HG03442 (cell line): ENCODE data around the gene NOD1.
"Not testable (repeated sequence)": the region's sequence is repeated elsewhere in the genome, so short reads cannot be mapped to it uniquely, and the experiment has no call there.

Source experiments
- ATAC-seq: cut with Tn5 transposase; IDR thresholded peaks from one replicate; pipeline ENCODE4 v1.9.1; 2021; ENCODE audit warnings: mild to moderate bottlenecking, moderate library complexity; ENCODE audit not compliant: unreplicated experiment

The NOD1 gene

DNA sequence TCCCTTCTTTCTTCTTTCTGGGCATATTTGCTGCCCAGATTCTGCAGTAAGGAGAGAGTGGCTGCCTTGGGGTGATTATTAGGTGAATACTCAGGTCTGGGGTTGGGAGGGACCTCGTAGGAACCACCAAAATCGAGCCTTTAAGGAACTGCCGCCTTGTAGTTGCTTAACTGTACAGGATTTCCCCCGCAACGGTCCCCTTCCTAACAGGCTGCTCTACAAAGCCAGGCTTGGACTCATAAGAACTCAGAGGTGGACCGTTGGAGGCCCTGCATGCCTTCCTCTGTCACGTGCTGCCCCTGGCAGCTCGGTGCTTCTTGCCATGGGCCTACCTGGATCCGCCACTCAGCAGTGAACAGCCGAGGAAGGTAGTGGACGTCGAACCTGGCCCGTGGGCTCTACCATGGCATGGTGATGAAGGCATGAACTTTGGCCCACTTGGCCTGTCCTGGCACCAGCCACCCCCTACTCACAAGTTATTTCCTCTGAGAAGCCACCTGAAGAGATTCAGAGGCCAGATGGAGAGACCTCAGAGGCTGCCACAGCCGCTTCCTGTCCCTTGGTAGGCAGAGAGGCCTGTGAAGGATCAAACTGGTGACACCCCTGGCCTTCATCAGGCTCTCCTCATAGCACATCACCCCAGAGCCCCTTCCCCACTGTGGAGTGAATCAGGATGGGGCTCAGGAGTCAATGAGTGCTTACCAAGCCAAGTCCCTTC, 54.6 kb downstream of the NOD1 start:
- ATAC-seq: no peak

DNA sequence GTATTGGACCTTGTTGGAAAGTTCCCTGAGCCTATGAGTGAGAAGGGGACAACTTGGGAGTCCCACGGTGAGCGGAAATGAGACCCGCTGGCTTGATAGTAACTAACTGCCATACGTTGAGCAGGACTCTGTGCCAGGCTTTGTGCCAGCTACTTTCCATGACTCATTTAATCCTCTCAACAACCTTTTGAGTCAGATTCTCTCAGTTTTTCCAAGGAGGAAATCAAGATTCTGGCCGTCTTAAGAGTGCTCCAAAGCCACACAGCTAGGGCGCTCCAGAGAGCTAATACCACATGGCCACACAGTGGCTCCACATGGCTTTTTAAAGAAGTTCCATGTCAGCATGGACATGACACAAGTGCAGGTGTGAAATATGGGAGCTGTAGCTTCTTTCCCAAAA, 55.7 kb downstream of the NOD1 start:
- ATAC-seq: no peak

DNA sequence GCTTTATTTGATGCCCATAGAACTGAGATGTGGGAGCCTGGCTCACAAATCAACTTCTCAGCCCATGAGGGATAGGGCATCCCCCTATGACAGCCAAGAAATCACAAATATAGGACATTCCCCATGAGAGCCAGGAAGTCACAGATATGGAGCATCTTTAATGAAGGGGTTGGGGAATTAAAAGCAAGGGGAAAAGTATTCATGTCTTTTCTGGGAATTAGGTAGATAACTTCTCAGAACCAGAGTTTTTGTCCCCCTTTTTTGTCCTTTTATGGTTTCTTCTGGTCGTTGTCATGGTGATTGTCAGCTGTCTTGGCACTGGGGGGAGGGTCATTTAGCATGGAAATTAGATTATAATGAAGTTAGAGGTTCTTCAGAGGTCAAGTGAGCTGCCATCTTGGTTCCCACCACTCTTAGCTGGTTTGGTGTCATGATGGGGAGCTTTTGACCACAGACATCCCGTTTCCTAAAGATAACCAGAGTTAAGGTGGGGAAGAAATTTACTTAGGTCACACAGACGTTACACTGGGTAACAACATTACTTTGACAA, 56.9 kb downstream of the NOD1 start:
- ATAC-seq: no peak

DNA sequence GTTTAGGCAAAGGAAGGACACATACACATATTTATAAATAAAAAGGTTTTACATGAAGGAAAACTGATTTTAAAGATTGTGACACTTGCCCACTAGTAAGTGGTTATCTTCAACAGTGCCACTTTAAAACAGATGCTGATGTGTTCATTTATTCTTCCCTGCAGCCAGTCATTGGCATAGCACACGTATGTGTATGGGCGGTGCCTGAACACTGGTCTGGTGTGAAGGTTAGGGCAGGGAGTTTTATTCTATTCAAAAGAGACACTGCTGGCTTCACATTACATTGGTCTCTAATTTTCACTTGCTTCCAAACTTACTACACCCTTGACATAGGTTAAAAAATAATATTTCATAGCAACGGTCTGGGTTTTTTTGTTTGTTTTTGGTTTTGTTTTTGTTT, 57.9 kb downstream of the NOD1 start:
- no peak for ATAC-seq

DNA sequence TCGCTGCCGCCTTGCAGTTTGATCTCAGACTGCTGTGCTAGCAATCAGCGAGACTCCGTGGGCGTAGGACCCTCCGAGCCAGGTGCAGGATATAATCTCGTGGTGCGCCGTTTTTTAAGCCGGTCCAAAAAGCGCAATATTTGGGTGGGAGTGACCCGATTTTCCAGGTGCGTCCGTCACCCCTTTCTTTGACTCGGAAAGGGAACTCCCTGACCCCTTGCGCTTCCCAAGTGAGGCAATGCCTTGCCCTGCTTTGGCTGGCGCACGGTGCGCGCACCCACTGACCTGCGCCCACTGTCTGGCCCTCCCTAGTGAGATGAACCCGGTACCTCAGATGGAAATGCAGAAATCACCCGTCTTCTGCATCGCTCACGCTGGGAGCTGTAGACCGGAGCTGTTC, 58.5 kb downstream of the NOD1 start:
- not testable (repeated sequence) for ATAC-seq

DNA sequence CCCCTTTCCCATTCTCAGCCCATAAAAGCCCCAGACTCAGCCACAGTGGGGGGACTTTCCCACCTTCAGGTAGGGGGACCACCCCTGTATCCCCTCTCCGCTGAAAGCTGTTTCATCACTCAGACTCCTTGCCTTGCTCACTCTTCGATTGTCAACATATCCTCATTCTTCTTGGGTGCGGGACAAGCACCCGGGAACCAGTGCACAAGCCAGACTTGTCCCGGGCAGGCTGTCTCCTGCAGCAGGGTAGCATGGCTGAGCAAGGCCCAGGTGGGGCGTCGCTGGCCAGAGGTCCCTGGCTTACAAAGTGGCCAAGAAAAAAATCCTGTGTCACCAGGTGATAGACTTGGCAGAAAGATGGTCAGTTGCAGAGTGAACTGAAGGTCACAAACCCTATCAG, 64.7 kb downstream of the NOD1 start:
- no peak for ATAC-seq

DNA sequence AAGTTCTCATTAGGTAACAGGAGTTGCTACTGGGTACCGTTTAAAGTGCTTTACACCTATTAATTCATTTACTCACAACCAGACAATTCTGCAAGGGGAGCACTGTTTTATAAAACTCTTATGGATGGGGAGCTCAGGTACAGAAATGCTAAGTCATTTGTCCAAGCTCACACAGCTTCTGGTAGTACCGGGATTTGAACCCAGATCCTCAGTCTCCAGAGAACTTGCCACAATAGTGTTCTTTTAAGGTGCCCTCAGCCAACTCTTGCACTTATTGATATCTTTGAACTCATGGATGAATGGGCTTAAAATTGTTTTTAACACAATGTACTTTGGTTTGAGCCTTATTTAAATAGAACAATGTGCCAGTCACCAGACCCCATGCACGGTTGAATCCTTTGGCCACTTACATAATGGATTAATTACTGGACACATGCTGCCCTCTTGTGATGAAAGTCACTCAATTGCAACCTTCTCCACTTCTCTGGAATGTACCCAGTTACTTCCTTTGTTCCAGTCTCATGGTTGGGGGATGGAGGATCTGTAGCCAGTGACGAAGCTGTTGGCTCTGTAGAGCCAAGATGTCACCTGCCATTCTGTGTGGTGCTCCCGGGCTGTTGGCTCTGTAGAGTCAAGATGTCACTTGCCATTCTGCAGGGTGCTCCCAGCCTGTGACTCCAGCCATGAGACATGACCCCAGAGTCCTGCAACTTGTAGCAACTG, 65.6 kb downstream of the NOD1 start:
- ATAC-seq: no peak

DNA sequence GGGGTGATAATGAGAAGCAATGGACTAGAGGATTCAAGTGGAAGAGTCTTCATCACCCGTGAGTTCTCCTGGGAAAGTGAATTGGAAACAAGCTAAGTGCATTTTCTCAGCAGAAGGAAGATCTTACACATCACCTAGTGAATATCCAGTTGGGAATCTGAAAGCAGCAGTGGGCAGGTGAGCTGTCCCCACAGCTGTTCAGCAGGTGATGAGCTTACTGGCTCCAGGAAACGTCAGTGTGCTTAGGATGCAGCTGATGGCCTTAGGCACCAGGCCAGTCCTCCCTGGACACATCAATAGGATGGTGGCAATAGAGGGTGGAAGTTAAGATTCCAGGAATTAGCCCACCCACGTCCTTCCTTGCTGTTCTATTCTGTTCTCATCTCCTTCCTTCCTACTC, 66.7 kb downstream of the NOD1 start:
- ATAC-seq: no peak

DNA sequence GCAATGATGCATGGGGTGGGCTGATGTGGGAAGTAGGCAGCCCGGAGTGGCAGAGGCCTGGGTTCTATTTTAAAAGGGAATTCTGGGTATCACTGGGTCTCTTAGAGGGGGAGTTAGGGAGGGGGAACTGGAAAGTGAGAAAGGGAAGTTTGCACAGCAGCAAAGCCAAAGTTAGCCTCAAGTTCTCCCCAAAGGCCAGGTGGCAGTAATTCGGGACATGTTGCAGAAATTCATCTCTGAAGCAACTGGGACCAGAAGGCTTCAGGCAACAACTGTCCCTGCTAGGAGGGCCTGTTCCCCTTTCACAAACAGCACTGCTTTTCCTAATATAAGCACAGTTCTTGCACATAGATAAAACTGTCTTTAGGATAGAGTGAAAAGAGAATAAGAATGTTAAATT, 67.4 kb downstream of the NOD1 start:
- no peak for ATAC-seq

DNA sequence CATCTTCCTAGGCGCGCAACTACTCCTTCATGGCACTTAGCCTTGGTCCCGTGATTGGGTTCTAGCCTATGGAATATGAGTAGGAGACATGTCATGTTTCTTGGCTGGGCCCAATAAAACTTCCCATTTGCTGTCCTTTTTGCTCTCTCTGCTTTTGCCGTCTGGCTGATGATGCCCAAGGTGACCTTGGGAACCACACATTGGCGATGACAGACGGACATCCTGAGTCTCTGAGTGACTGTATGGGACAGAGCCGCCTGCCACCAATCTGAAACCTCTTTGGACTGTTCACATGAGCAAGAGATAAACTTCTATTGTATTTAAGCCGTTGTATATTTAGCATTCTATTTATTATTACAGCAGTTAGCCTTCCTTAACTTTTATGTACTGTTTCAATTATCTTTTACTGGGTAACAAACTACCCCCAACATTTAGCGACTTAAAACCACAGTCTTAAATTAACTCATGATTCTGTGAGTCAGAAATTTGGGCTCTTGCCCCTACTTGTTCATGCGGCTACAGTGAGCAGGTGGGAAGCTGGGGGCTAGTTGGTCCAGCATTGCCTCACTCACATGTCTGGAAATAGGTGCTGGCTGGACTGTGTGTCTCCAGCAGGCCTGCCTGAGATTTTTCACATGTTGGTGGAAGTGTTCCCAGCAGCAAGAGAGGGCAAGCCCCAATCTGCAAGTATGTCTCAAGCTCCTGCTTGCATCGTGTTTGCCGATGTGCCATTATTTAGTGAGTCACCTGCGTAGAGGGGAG, 71.7 kb downstream of the NOD1 start:
- no peak for ATAC-seq

DNA sequence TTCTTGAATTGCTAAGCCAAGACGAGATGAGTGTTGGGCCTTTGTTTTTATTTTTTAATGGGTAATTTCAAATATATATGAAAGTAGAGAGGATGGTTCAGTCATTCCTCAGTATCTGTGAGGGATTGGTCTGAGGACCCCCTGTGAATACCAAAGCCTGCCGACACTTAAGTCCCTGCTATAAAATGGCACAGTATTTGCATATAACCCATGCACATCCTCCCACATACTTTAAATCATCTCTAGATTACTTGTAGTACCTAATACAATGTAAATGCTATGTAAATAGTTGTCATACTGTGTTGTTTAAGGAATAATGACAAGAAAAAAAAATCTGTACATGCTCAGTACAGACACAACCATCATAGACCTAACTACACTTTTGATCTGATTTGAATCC, 73.4 kb downstream of the NOD1 start:
- no peak for ATAC-seq

DNA sequence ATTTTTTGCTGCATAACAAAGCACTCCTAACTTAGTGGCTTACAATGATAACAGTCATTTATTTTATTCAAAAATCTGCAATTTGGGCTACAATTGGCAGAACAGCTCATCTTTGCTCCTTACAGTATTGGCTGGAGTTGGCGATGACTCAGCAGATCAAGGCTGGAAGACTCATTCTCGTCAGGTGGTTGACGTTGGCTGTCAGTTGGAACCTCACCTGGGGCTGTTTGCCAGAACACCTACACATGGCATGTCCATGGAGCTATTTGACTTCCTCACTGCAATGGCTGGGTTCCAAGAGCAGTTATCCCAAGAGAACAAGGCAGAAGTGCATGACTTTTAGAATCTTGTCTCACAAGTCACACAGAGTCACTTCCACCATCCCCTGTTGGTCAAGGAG, 75.1 kb downstream of the NOD1 start:
- no peak for ATAC-seq

DNA sequence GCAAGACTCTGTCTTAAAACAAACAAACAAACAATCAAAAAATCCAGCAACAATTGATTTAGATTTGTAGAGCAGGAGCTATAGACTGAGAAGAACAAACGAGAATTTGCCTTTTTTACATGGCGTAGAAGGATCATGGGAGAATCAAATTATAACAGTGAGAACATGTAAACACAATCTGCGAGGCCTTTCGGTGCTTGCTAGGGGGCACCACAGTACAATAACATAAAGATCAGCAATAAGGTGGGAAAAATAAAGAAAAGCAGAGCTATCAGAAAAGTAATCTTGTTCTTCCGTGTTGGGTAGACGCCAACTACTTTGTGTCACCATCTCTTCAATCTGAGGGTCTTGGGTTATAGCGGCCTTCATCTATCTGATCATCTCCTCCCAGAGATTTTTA, 82.2 kb downstream of the NOD1 start:
- no peak for ATAC-seq

DNA sequence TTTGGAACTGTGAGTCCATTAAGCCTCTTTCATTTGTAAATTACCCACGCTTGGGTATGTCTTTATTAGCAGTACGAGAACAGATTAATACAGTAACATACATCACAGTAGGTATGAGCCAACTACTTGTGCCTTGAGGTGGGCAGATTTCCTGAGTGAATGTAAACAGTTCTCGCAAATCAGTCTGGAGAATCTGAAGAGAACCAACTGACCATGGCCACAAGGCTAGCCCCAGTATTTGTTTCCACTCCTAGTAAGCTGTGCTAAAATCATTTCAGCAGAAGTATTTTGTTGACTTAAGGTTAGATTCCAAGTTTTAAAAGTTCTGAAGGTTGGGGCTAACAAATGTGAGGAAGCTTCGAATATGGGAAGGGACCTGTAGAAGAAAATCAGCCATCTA, 82.9 kb downstream of the NOD1 start:
- ATAC-seq: no peak

DNA sequence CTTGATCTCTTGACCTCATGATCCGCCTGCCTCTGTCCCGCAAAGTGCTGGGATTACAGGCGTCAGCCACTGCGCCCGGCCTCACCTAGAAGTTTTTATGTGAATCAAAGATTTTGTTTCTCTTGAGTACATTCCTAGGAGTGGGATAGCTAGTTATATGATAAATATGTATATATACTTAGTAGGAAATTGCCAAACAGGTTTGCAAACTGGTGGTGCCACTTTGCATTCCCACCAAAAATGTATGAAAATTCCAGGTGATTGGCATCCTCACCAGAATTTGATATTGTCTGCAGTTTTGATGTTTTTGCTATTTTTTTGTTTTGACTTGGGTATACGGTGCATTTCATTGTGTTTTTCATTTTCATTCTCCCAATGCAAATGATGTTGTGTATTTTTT, 86.8 kb downstream of the NOD1 start:
- ATAC-seq: no peak

DNA sequence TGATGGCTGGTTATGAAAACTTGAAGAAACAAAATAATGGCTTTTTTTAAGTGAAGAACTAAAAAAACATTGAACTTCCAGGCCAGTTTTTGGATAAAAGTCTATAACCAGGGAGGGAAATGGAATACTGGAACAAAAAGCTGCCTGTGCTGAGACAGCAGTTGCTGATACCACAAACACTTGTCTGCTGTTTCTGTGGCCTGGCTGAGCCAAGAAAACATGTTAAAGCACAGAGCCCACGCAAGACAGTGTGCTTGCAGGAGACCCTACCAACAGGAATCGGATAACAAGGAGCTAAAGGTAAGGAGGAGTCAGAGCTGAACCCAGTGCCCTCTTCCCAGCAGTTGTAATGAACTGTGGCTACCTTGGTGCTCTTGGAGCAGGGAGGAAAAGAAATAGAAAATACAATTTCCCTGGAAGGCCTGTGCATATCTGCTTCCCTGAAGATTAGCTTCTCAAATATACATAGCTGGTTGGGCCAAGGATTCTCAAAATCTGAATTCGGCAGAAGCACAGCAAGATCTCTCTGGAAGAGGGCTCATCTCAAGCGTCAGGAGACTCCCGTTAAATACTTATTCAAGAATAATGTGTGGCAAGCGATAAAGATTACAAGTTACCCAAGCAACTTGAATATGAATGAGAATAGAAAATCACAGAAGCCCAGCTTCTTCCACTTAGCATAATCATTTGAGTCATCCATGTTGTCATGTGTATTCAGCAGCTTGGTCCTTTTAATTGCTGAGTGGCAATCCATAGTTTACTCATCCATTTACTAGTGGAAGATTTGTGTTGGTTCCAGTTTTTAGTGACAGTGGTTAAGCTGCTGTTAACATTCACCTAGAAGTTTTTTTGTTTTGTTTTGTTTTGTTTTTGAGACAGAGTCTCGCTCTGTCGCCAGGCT, 87.6 kb downstream of the NOD1 start:
- ATAC-seq: no peak

DNA sequence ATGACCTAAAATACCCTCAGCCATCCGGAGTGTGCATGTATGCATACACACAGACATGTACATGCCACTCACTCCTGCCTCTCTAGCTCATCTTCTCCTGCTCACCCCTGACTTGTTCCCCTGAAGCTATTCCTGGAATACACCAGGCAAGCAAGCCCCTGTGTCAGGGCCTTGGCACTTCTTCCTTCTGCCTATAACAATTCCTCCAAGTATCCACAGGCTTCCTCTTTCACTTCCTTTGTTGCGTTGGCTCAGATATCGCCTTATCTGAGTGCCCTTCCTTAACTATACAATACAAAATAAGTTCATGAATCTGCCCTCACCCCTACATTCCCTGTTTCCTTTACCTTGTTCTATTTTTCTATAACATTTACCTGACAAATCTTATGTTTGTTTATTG, 88.8 kb downstream of the NOD1 start:
- ATAC-seq: no peak

DNA sequence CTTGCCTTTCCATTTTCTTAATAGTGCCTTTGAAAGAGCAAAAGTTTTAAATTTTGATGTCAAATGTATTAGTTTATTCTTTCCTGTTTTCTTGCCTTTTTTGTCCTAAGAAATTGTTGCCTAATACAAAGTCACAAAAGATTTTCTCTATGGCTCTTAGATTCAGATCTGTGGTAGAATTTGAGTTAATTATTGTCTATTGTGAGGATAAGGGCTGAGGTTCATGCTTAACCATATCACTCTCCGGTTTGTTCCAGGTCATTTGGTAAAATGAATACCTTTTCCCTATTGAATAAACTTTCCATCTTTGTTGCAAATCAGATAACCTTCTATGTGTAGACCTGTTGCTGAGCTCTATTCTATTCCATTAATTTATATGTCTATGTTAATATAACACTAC, 96.0 kb downstream of the NOD1 start:
- no peak for ATAC-seq

DNA sequence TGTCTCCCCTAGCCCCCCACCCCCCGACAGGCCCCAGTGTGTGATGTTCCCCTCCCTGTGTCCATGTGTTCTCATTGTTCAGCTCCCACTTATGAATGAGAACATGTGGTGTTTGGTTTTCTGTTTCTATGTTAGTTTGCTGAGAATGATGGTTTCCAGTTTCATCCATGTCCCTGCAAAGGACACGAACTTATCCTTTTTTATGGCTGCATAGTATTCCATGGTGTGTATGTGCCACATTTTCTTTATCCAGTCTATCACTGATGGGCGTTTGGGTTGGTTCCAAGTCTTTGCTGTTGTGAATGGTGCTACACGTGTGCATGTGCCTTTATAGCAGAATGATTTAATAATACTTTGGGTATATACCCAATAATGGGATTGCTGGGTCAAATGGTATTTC, 97.8 kb downstream of the NOD1 start:
- ATAC-seq: not testable (repeated sequence)

DNA sequence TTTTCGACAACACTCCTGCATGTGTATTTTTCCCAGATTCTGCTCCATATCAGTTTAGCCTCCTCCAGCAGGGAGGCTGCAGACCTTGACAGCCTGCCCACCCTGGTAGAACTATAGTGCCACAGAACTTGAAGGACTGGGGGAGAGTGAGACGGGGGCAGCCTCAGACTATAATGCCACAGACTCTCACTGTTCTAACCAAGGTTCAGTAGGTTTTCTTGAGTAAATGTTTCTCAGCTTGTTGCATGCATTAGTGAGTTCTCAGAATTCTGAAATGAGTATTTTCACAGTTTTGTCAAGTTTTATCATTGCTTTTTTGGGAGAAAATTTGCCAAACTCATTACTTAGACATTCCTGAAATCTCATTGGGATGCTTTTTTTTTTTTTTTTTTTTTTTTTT, 98.3 kb downstream of the NOD1 start:
- no peak for ATAC-seq

DNA sequence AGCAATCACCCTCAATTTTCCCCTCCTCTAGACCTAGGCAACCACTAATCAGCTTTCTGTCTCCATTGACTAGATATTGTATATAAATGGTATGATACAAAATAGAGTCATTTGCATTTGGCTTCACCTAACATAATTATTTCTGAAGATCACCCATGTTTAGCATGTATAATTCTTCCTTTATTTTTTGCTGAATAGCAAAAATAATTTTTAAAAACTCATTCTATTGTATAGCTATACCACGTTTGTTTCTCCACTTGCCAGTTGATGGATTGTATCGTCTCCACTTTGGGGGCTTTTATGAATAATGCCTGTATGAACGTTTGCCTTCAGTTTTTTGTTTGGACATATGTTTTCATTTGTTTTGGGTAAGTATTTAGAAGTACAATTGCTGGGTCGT, 98.8 kb downstream of the NOD1 start:
- no peak for ATAC-seq
